ENCODE data around the gene ZNF441.

DNA sequence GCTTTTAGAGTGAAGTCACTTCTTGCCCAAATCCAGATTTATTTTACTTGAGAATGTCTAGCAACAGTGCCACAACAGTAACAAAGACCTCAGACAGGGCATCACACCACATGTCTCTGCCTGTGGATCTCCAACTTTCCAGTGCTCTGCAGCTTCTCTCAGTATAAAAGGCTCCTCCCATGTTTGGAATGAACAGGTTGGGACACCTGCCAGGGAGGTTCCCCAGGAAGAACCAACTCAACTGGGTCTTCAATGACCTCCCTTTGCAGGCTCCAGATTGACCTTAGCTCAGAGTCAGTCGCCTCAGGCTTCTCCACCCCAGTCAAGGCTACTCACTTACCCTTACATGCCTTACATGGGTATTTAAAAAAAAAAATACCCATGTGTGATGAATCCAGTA lies 31.4 kb upstream of the ZNF441 start:
- TF ChIP-seq, protein P1, sequence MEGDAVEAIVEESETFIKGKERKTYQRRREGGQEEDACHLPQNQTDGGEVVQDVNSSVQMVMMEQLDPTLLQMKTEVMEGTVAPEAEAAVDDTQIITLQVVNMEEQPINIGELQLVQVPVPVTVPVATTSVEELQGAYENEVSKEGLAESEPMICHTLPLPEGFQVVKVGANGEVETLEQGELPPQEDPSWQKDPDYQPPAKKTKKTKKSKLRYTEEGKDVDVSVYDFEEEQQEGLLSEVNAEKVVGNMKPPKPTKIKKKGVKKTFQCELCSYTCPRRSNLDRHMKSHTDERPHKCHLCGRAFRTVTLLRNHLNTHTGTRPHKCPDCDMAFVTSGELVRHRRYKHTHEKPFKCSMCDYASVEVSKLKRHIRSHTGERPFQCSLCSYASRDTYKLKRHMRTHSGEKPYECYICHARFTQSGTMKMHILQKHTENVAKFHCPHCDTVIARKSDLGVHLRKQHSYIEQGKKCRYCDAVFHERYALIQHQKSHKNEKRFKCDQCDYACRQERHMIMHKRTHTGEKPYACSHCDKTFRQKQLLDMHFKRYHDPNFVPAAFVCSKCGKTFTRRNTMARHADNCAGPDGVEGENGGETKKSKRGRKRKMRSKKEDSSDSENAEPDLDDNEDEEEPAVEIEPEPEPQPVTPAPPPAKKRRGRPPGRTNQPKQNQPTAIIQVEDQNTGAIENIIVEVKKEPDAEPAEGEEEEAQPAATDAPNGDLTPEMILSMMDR (IDR thresholded peaks at IDR 0.05): no peak
- TF ChIP-seq POLR2AphosphoS5 (IDR thresholded peaks at IDR 0.05): no peak
